Vagina (tissue), 2 donors: ENCODE measurements around the gene CPSF4. TPM values are rescaled to one million over a fixed set of nuclear protein-coding genes. Genes with fewer than 3 reads are reported as not detected.

ENCODE experiments used
- DNase-seq, 2 donors: peaks; one replicate each; pipeline ENCODE4 v3.0.0-alpha.2; 2017; ENCODE audit errors: extremely low spot score in 2 of 2
- H3K27ac ChIP-seq: fragments of 200-600 bp; sonication (generic); one replicate; pipeline ENCODE4 v1.5.1; 2019
- H3K27me3 ChIP-seq: fragments of 200-600 bp; sonication (generic); one replicate; pipeline ENCODE4 v1.5.1; 2019
- H3K36me3 ChIP-seq, 2 donors: fragments of 200-600 bp; sonication (generic); one replicate each; pipeline ENCODE4 v1.5.1; 2017 to 2019
- H3K4me1 ChIP-seq: fragments of 200-600 bp; sonication (generic); one replicate; pipeline ENCODE4 v1.5.1; 2019
- H3K4me3 ChIP-seq, 2 donors: fragments of 200-600 bp; sonication (generic); 1 replicate in 1 of 2; 2 replicates in 1 of 2; pipeline ENCODE4 v1.5.1; 2016 to 2019
- H3K9me3 ChIP-seq: fragments of 200-600 bp; sonication (generic); one replicate; pipeline ENCODE4 v1.5.1; 2019
- POLR2A ChIP-seq, 2 donors: fragments of 450-650 bp; IDR thresholded peaks; one replicate each; pipeline ENCODE4 v1.6.1; 2017; ENCODE audit warnings: antibody characterized with exemption in 2 of 2, mild to moderate bottlenecking in 2 of 2, moderate library complexity in 2 of 2
- POLR2AphosphoS5 ChIP-seq, 2 donors: sonication (generic); formaldehyde crosslinking; IDR thresholded peaks; one replicate each; pipeline ENCODE4 v1.9.0; 2017; ENCODE audit warnings: antibody characterized with exemption in 2 of 2, mild to moderate bottlenecking in 2 of 2, low read depth in 1 of 2; ENCODE audit not compliant: insufficient read depth in 1 of 2
- intact Hi-C: fragments of 100-400 bp; cut with DNase I; formaldehyde crosslinking; loops from one replicate; pipeline ENCODE4 v1.15.1; 2023
- total RNA-seq: library from RNA; depleted of rRNA; stranded (reverse); fragments of >200 nt; gene quantifications from one replicate; pipeline ENCODE4 v1.2.3, GENCODE V29; 2016
- TF ChIP-seq, protein P1 (sequence below), 3 experiments: fragments of 450-650 bp in 2 of 3; fragments of 200-600 bp in 1 of 3; sonication (generic) in 1 of 3; IDR thresholded peaks; one replicate each; pipeline ENCODE4 v1.5.1; 2017 to 2019; ENCODE audit warnings: antibody characterized with exemption in 3 of 3, mild to moderate bottlenecking in 2 of 3, moderate library complexity in 2 of 3

The CPSF4 gene
- total RNA-seq, 1 donor from 2014 or later: 23.8 TPM

DNA sequence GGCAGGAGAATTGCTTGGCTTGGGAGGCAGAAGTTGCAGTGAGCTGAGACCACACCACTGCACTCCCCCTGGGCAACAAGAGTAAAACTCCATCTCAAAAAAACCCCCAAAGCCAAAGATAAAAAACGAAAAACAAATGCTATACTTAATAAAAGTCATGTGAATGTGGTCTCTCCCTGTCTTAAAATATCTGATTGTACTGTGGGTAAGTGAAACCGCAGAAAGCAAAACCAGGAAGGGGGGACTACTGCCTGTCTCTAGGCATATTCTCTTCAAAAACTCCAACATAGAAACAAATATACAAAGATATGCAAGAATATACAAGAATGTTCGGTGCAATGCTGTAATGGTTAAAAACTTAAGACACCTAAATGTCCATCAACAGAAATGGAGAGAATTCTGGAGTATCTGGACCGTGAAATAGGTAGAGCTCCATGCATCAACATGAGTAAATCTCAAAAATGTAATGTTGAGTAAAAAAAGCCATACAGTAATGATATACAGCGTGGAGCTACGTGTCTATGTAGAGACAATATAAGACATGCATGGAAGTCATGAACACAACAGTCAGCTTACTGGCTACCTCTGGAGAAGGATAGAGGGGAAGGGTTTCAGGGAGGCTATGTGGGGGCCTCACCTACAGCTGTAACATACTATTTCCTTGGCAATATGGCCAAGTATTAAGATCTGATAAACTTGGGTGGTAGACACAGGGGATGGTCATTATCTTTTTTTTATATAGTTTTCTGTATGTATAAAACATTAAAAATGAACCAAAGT lies 59.2 kb downstream of the CPSF4 start:
- peaks cover 14 to 53% of the 10 kb centered on the region in 2 donors for H3K36me3 ChIP-seq
- no peaks in the 10 kb centered on the region for H3K27me3 ChIP-seq
- H3K4me3 ChIP-seq: peak overlapping the region; percentile 67 to 95
- no peak overlapping the region for H3K27ac ChIP-seq
- no peak for DNase-seq
- H3K4me1 ChIP-seq: peaks cover 32% of the 10 kb centered on the region
- intact Hi-C loops: no loop called here
- TF ChIP-seq POLR2A (IDR thresholded peaks at IDR 0.05): no peak
- TF ChIP-seq, protein P1, sequence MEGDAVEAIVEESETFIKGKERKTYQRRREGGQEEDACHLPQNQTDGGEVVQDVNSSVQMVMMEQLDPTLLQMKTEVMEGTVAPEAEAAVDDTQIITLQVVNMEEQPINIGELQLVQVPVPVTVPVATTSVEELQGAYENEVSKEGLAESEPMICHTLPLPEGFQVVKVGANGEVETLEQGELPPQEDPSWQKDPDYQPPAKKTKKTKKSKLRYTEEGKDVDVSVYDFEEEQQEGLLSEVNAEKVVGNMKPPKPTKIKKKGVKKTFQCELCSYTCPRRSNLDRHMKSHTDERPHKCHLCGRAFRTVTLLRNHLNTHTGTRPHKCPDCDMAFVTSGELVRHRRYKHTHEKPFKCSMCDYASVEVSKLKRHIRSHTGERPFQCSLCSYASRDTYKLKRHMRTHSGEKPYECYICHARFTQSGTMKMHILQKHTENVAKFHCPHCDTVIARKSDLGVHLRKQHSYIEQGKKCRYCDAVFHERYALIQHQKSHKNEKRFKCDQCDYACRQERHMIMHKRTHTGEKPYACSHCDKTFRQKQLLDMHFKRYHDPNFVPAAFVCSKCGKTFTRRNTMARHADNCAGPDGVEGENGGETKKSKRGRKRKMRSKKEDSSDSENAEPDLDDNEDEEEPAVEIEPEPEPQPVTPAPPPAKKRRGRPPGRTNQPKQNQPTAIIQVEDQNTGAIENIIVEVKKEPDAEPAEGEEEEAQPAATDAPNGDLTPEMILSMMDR (IDR thresholded peaks at IDR 0.05): no peak
- no peak for TF ChIP-seq POLR2AphosphoS5 (IDR thresholded peaks at IDR 0.05; ENCODE audit: insufficient read depth in 1 of 2, low read depth in 1 of 2)
- peaks cover 10% of the 10 kb centered on the region for H3K9me3 ChIP-seq

DNA sequence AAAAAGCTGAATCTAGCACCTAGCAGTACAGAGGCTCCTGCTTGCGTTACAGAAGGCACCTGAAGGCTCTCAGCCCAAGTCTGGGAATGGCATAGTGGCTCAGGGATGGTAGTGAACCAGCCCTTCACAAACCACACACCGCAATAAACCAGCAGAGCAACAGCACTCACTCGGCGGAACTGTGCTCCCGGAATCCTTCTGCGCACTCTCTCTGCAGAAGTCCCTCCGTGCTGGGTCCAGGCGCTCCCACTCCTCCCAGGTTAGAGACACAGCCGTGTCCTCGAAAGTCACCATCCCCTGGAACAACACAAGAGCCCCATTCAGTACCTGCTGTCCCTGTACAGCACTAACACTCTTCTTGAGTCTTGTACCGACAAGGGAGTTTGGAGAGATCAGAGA lies 59.8 kb downstream of the CPSF4 start:
- Histone ChIP-seq H3K27ac (no peak overlapping the region), H3K4me1 (peaks cover 32% of the 10 kb centered on the region), H3K9me3 (peaks cover 5% of the 10 kb centered on the region), H3K36me3 (peaks cover 9 to 47% of the 10 kb centered on the region in 2 donors), H3K27me3 (no peaks in the 10 kb centered on the region), H3K4me3 (peak overlapping the region; percentile 67 to 95)
- DNase-seq: no peak
- TF ChIP-seq POLR2A (IDR thresholded peaks at IDR 0.05) (no peak), POLR2AphosphoS5 (IDR thresholded peaks at IDR 0.05; ENCODE audit: insufficient read depth in 1 of 2, low read depth in 1 of 2) (no peak)
- TF ChIP-seq, protein P1 (IDR thresholded peaks at IDR 0.05): no peak
- intact Hi-C loops: no loop called here

DNA sequence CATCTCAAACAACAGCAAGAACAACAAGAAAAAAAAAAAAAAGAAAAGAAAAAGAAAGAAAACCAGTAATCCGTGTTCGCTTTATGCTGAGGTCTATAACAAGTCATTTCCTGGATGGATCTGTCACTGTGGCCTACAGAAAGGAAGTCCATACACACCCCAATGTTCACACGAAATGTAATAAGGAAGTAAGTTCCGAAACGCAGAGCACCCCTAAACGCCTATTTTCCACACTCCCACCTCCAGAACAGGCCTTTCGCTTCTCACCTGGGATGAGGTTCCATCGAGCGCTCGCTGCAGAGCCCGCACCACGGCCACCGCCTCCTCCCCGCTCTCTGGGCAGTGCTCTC lies 60.6 kb downstream of the CPSF4 start:
- H3K4me1 ChIP-seq: peaks cover 32% of the 10 kb centered on the region
- no peaks in the 10 kb centered on the region for H3K27me3 ChIP-seq
- DNase-seq: no peak
- no peaks in the 10 kb centered on the region for H3K9me3 ChIP-seq
- intact Hi-C loops: no loop called here
- TF ChIP-seq, protein P1 (IDR thresholded peaks at IDR 0.05): no peak
- TF ChIP-seq POLR2AphosphoS5 (IDR thresholded peaks at IDR 0.05; ENCODE audit: insufficient read depth in 1 of 2, low read depth in 1 of 2): no peak
- no peak for TF ChIP-seq POLR2A (IDR thresholded peaks at IDR 0.05)
- H3K27ac ChIP-seq: peak overlapping the region; percentile 92
- peaks cover under 1 to 39% of the 10 kb centered on the region in 2 donors for H3K36me3 ChIP-seq
- peak overlapping the region; percentile 67 to 95 for H3K4me3 ChIP-seq

DNA sequence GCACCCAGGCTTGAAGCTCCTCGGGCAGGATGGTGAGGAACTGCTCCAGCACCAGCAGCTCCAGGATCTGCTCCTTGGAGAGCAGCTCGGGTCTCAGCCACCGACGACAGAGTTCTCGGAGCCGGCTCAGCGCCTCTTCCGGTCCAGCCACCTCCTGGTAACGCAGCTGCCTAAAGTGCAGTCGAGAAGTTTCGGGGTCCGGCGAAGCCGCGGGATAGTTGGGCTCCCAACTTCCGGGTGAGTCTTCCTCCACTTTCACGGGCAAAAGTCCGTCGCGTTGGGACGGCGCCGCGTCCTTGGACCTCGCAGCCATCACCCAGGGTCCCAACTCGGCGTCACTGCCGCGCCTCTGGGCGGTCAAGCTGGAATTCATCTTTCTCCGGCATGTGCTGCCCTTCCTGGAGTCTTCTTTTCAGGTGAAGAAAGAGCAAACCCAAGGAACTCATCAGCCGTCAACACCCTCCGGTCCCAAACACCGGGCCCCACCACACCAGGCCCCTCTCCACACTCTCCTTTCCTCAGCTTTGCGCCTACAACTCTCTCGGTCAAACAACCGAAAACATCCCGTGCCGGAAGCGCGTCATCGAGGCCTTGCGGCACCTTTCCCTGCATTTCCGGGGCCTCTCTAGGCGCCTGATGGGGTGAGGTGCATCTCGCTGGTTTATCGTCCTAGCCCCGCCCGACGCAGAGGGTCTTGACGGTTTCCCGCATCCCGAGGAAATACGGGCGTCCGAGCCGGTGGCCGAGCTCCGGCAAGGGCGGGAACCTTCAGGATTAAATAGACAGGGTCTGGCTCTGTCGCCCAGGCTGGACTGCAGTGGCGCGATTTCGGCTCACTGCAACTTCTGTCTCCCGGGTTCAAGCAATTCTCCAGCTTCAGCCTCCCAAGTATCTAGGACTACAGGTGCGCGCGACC lies 61.2 kb downstream of the CPSF4 start, which contains the start of gene ZNF394:
TSS of gene ZNF394 (minus strand) at position 561 of the 916 bp plus-strand sequence. CDS start at position 373, 188 bp downstream.
- intact Hi-C loops: no loop called here
- peak within 1 kb of the TSS; percentile 92 for H3K27ac ChIP-seq
- H3K36me3 ChIP-seq: peaks cover 0 to 33% of the 10 kb centered on the region in 2 donors
- TF ChIP-seq POLR2AphosphoS5 (IDR thresholded peaks at IDR 0.05; ENCODE audit: insufficient read depth in 1 of 2, low read depth in 1 of 2): peak; percentile 82 to 91
- TF ChIP-seq POLR2A (IDR thresholded peaks at IDR 0.05): peak in 1 of 2 donors; percentile 46
- TF ChIP-seq, protein P1 (IDR thresholded peaks at IDR 0.05): peak in 1 of 3 experiments; percentile 34
- H3K4me3 ChIP-seq: peak within 1 kb of the TSS; percentile 67 to 95
- no peaks in the 10 kb centered on the region for H3K27me3 ChIP-seq
- H3K9me3 ChIP-seq: no peaks in the 10 kb centered on the region
- peak in 1 of 2 donors; percentile 92 for DNase-seq
- H3K4me1 ChIP-seq: peaks cover 32% of the 10 kb centered on the region
